GOT3 (cell line): ENCODE results near the gene SPHK2.
"Not testable (repeated sequence)": the region's sequence is repeated elsewhere in the genome, so short reads cannot be mapped to it uniquely, and the experiment has no call there.

Experiments used
- DNase-seq: peaks from one replicate; lab custom pipeline; 2025; ENCODE audit warnings: mixed read lengths; lab: John Stamatoyannopoulos, UW

Gene SPHK2

DNA sequence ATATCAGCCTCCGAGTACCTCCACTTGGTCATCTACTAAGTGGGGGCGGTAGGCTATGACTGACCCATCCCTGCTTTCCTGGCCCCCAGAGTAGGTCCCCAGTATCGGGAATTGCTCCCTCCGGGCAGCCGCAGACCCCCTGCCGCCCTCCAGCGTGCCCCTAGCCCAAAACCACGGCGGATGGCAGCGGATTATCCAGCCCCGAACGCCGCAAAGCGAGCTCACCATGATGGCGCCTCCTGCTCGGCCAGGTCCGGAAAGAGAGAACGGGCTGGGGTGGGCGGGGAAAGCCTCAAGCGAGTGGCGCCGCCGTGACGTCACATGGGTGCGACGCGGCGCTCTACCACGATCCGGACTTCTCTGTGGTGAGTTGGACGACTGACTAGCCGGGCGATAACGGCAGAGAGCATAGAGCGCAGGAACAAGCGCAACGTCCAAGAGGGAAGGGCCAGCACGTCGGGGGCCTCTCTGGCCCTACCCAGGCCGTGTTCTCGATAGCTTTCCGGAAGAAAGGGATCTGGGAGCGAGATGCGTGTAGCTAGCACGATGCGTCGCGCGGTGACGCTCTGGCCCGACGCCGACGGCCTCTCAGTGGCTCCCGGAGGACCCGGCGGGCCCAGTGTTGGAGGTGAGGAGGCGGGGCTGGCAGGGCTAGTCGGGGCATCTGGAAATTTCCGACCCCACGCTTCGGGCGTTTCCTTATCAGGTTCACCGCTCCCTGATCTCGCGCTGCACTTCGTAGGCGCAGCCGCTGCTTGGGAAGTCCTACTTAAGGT is at the start of gene SPHK2, which contains the start of gene RPL18:
TSS of gene SPHK2 (plus strand) at position 591 of the 776 bp plus-strand sequence. CDS start 1,009 bp downstream, outside the sequence.
TSS of gene RPL18 (minus strand) at position 263 of the 776 bp plus-strand sequence. CDS start at position 228, 35 bp downstream.
- peak; percentile 94 for DNase-seq

DNA sequence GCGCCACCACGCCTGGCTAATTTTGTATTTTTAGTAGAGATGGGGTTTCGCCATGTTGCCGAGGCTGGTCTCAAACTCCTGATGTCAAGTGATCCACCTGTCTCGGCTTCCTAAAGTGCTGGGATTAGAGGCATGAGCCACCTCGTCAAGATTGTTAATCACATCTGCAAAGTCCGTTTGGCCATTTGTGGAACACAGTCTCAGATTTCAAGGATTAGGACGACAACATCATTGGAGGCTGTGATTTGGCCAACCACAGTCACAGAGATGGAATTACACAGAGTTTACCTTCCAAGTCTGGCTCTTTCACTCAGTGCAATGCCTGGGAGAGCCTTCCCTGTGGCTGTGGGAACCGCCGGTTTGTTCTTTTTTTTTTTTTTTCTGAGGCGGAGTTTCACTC is 49.5 kb upstream of the SPHK2 start:
- no peak for DNase-seq

DNA sequence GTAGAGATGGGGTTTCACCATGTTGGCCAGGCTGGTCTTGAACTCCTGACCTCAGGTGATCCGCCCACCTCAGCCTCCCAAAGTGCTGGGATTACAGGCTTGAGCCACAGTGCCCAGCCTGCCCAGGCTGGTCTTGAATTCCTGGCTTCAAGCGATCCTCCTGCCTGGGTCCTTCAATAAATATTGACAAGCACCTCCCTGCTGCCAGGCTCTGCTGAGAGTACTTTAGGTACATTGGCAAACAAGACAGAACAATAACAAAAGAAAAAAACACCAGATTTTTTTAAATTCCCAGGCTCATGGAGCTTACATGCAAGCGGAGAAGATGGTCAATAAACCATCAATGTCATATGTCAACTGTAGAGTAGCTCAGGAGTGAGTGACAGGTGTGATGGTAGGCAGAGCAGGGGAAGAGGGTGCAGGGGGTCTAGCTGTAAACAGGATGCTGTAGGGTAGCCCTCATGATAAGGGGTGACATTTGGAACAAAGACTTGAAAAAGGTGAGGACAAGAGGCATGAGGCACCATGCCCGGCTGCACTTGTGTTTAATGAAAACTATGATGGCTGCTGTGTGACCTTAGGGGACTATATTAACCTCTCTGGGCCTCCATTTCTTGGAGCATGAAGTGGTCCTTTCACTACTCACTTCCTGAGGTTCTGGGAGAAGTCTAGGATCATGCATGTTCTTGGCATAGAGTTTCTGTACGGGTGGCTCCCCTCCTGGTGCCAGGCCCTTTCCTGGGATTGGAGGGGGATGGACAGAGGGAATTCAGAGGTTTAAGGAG is 47.7 kb upstream of the SPHK2 start:
- DNase-seq = no peak

DNA sequence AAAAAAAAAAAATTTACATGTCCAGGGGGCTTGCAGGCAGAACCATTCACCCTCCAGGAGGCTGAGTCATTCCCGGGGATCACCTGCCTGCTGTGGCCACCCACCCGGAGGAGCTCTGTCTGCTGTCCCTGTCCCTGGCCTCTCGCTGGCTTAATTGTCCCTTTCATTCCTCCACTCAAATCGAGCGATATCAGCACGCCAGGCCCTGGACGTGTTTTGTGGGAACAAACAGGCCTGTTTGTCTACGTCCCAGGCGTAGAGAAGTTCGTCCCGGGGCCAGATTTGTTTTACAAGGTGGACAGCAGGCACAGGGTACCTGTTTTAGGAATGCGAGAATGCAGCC is 46.2 kb upstream of the SPHK2 start:
- no peak for DNase-seq

DNA sequence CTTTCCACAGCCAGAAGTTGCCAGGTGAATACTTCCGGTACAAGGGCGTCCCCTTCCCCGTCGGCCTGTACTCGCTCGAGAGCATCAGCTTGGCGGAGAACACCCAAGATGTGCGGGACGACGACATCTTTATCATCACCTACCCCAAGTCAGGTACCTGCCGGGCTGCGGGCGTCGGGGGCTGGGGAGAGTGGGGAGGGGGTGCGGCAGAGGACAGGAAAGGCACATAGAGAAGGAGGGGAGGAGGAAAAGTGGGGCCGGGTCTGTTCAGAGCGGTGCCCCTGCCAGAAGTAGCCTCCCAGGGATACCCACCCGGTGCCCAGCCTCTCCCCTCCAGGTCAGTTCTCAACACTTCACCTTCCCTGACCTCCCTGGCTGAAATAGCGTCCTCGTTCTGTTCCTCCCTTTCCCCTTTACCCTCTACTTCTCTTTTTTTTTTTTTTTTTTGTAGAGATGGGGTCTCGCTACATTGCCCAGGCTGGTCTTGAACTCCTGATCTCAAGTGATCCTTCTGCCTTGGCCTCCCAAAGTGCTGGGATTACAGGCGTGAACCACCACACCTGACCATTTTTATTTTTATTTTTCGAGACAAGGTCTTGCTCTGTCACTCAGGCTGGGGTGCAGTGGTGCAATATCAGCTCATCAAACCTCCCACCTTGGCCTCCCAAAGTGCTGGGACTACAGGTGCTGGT is 43.2 kb upstream of the SPHK2 start:
- DNase-seq = no peak

- DNase-seq = not testable (repeated sequence)
Measured at GRCh38 chr19:48577908-48578307, 41.4 kb upstream of the SPHK2 start.

DNA sequence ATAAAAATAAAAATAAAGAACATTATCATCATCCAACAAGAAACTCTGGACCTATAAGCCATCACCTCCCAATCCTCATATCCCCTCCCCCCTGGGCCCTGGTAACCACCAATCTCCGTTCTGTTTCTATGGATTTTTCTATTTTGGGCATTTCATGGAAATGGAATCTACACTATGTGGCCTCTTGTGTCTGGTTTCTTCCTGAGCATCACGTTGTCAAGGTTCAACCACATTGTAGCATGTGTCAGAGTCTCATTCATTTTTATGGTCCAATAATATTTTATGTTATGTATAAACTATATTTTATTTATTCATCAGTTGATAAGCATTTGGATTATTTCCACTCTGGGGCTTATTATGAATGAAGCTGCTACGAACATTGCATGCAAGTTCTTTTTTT is 40.4 kb upstream of the SPHK2 start:
- no peak for DNase-seq

DNA sequence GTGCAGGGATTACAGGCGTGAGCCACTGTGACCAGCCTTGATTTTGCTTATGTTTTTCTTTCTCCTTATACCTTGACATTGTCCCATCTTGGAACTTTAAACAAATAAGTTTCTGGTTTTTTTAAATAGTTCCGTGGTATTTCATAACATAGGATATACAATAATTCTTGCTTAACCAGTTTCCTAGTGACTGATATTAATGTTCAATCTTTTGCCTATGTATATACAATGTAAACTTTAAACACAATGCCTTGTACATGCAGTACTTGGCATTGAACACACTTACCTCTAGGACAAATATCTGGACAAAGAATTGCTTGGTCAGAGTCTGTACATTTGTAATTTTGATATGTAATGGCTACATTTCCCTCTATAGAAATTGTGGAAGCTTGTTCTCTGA is 37.1 kb upstream of the SPHK2 start:
- DNase-seq = no peak

- no peak for DNase-seq
Measured at GRCh38 chr19:48587387-48587786, 31.9 kb upstream of the SPHK2 start.

- peak; percentile 65 for DNase-seq
Measured at GRCh38 chr19:48588670-48589401, 30.5 kb upstream of the SPHK2 start.

DNA sequence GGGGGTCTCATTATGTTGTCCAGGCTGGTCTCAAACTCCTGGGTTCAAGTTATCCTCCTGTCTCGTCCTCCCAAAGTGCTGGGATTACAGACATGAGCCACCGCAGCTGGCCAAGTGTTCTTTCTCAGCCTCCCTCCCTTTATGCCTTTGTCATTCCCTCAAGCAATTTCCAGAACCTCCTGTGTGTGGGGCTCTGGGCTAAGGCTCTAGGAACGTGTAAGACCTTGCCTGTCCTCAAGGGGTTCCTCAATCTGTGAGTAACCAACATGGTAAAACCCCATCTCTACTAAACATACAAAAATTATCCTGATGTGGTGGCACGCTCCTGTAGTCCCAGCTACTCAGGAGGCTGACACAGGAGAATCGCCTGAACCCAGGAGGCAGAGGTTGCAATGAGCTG is 28.3 kb upstream of the SPHK2 start:
- DNase-seq = no peak

DNA sequence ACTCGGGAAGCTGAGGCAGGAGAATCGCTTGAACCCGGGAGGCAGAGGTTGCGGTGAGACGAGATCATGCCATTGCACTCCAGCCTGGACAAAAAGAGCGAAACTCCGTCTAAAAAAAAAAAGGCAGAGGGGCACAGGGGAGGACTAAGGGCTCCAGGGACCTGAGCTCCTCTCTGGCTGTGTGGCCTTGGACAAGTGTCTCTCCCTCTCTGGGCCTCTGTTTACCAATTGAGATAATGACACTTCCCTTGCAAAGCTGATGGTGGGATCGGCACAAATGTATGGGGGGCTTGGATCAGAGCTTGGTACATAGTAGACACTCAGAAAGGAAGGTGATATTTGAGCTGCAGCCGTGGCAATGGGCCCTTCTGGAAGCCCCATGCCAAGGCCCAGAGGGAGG is 24.1 kb upstream of the SPHK2 start:
- no peak for DNase-seq

DNA sequence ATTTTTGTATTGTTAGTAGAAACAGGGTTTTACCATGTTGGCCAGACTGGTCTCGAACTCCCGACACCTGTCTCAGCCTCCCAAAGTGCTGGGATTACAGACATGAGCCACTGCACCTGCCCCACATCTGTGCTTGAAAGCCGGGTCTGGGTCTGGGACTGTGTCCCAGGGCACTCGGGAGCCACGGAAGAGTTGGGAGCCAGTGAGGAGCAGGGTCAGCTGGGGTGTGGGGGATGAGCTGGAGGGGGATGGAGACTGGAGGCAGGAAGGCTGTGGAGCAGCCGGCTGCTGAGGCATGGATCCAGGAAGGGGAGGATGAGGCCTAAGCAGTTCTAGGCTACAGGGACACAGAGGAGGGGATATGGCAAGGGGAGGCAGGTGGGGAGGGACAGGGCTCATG is 23.5 kb upstream of the SPHK2 start:
- no peak for DNase-seq

- no peak for DNase-seq
Measured at GRCh38 chr19:48596237-48596636, 23.1 kb upstream of the SPHK2 start.

- DNase-seq = no peak
Measured at GRCh38 chr19:48596679-48597465, 22.4 kb upstream of the SPHK2 start.

- DNase-seq = no peak
Measured at GRCh38 chr19:48598996-48599700, 20.2 kb upstream of the SPHK2 start.

GRCh38 chr19:48600679-48601417 is 18.5 kb upstream of the SPHK2 start:
- no peak for DNase-seq

DNA sequence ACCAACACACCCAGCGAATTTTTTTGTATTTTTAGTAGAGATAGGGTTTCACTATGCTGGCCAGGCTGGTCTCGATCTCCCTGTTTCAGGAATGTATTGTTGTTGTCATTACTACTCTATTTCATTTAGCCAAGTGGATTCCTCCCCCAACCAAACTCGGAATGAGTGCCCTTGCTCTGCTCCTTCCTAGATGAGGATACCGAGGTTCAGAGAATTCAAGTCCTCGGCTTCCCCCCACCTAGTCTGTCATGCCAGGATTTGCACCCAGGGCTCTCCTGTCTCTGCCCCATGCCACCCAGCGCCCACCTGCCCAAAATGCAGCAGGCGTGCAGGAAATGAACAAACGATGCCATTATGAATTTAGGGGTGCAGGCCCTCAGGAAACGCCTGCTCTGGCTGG is 16.3 kb upstream of the SPHK2 start:
- no peak for DNase-seq

GRCh38 chr19:48603449-48603848 is 15.9 kb upstream of the SPHK2 start:
- no peak for DNase-seq

GRCh38 chr19:48603850-48604249 is 15.5 kb upstream of the SPHK2 start:
- DNase-seq = no peak
